GM21576 (cell line): Measurements from ENCODE around the gene OR51B2.

Source experiments
- ATAC-seq: cut with Tn5 transposase; IDR thresholded peaks from one replicate; pipeline ENCODE4 v1.9.1; 2021; ENCODE audit warnings: mild to moderate bottlenecking, moderate library complexity; ENCODE audit not compliant: unreplicated experiment

The OR51B2 gene

DNA sequence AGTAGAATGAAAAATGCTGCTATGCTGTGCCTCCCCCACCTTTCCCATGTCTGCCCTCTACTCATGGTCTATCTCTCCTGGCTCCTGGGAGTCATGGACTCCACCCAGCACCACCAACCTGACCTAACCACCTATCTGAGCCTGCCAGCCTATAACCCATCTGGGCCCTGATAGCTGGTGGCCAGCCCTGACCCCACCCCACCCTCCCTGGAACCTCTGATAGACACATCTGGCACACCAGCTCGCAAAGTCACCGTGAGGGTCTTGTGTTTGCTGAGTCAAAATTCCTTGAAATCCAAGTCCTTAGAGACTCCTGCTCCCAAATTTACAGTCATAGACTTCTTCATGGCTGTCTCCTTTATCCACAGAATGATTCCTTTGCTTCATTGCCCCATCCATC lies 39.5 kb downstream of the OR51B2 start:
- ATAC-seq, result no peak

DNA sequence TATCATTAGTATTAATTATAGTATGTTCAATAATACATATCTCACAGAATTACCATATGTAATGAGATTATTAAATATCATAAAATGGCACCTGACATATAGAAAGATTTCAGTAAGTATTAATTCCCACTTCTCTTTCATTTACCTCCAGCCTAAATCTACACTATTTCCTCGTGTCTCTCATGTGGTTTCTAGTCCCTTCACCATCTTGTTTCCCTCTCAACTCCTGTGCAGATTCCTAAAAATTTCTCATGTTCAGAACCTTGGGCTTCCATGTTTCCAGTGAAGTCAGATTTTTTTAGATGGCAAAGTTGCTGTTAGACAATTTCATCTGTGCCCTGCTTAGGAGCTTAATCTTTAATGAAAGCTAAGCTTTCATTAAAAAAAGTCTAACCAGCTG lies 40.2 kb downstream of the OR51B2 start:
- no peak for ATAC-seq

DNA sequence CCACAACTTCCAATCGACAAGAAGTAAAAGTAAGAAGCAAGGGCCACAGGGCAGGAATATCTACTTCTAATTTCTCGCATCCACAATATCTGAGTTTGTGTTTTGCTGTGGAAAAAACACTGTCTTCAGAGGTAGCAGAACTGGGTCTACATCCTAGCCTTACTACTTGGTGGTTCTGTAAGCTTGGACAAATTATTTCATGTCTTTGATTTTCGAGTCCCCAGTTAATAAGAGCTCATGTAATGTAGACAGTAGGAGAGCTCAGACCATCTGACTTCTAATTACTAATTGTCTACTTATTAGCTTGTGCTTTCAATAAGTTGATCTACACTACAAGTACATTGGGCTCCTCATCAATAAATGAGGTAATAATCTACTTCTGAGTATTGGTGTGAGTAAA lies 41.0 kb downstream of the OR51B2 start:
- no peak for ATAC-seq

DNA sequence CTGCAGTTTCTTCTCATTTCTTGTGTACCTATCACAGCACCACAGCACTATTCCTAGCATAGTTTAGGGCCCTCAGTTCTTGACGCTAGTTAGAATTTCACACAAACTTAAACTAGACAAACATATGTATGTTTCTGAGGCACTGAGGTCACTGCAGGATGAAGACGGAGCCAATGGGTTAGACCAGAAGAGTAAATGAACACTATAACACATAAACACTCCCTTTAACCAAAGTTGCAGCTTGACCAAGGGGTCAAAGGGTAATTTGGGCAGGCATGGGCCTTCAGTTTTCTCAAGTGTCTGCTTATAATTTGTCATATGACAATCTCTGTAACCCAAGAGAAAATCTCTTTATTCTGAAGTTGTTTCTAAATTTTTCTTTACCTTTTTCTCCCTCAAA lies 41.5 kb downstream of the OR51B2 start:
- no peak for ATAC-seq

DNA sequence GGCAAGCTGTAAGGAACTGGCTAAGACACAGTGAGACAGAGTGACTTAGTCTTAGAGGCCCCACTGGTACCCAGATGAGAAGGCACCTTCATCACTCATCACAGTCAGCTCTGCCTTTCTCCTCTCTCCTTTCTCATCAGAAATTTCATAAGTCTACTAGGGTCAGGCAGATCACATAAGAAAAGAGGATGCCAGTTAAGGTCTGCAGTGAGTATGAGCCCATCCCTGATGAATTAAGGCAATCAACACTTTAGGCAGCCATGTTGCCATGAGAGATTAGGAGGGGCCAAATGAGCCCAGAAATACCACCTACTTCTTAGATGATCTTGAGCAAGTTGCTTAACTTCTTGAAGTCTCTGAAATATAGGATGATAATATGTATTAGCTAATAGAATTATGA lies 42.5 kb downstream of the OR51B2 start:
- ATAC-seq, result no peak

DNA sequence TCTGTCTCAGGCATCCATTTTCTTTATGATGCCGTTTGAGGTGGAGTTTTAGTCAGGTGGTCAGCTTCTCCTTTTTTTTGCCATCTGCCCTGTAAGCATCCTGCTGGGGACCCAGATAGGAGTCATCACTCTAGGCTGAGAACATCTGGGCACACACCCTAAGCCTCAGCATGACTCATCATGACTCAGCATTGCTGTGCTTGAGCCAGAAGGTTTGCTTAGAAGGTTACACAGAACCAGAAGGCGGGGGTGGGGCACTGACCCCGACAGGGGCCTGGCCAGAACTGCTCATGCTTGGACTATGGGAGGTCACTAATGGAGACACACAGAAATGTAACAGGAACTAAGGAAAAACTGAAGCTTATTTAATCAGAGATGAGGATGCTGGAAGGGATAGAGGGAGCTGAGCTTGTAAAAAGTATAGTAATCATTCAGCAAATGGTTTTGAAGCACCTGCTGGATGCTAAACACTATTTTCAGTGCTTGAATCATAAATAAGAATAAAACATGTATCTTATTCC lies 43.5 kb downstream of the OR51B2 start:
- ATAC-seq, result peak; percentile 90

DNA sequence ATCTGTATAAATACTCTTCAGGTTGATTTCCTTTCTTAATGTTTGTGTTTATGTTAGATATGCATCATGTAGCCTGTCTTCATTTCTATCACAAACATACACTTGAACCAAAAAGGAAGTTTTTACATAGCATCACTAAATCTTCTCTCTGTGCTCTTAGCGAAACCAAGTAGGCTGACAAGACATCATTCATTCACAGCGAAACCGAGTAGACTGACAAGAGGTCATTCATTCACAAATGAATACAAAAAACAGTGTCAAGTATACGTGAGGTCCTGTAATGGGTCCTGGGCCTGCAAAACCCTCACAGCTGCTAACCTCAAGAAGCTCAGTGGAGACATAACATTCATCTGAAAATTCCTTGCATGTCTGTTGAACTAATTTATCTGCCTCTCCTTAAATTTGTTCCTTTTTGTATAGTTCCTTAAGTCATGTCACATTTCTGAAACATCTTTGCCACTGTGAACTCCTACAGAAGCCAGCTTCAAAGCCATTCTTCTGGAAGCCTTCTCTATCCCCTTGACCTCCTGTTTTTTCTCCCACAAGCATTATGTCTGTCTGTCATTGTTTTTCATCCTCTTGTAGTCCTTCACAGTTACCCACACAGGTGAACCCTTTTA lies 44.5 kb downstream of the OR51B2 start:
- ATAC-seq, result no peak

DNA sequence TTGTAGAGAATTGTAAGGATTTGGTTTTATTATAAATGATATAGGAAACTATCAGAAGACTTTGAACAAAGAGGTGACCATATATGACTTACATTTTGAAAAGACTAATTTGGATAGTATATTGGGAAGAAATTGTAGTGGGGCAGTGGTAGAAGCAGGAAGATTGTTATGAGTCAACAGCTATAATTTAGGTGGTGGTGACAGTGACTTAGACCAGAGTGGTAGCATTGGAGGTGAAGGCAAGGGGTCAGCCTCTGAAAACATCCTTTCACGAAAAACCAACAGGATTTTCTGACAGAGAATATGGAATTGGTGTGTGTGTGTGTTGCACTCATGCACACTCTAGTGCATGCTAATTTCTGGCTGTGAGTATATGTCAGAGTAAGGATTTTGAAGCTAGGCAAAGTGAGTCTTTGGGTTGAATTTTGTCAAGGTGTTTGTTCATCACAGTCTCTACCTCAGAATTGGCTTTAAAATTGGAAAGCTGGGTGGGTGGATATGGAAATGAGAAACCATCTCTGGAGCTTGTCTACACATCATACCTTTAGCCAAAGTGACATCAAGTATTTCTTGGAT lies 46.2 kb downstream of the OR51B2 start:
- ATAC-seq, result peak; percentile 47

DNA sequence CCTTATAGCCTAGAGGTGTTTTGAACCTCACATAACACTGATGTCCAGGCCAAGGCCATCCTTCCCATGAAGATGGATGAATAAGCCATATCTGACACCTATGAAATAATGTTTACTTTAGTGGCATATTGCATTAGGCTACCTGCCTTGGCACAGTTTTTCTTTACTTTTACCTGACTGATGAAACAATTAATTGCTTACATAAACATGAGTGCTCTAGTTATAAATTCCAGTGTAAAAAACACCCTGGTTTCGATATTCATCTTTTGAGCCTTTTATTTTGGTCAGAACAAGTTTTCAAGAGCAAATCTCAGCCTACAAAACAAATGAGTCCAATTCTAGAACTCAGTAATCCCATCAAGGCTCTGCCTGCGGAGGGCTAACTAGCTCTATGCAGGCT lies 47.4 kb downstream of the OR51B2 start:
- ATAC-seq, result no peak

DNA sequence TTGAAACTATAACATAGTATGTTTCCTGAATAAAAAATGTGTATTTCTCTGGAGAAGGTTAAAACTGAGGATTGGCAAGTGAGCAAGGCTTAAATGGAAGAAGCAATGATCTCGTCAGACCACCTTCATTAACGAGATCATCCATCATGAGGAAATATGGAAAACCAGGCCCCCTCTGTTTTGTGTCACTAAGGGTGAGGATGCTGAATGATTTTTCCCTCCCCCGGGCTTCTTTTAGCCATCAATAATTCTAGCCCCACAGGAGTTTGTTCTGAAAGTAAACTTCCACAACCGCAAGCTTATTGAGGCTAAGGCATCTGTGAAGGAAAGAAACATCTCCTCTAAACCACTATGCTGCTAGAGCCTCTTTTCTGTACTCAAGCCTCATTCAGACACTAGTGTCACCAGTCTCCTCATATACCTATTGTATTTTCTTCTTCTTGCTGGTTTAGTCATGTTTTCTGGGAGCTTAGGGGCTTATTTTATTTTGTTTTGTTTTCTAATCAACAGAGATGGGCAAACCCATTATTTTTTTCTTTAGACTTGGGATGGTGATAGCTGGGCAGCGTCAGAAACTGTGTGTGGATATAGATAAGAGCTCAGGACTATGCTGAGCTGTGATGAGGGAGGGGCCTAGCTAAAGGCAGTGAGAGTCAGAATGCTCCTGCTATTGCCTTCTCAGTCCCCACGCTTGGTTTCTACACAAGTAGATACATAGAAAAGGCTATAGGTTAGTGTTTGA lies 48.6 kb downstream of the OR51B2 start:
- ATAC-seq, result no peak

DNA sequence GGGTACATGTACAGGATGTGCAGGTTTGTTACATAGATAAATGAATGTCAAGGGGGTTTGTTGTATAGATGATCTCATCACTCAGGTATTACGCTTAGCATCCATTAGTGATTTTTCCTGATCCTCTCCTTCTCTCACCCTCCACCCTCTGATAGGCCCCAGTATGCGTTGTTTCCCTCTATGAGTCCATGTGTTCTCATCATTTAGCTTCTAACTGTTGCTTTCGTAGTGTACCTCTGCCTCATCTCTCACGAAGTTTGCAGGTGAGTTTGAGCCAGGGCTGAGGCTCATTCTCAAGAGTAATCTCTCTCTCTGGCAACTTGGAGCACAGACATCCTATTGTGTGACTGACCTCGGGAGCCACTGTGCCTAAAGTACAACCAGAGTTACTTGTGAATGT lies 49.7 kb downstream of the OR51B2 start:
- ATAC-seq, result no peak
